Measurements from ENCODE around the gene CKLF. TPM values are rescaled to one million over a fixed set of nuclear protein-coding genes. Genes with fewer than 3 reads are reported as not detected.
A peak's percentile ranks its signal among the peaks of the same experiment; 100 is the strongest.

Gene CKLF
- total RNA-seq, 1 experiment from 2014 or later = 47.9 TPM

GRCh38 chr16:66521951-66522771 lies 30.2 kb upstream of the CKLF start:
- ATAC-seq = peak; percentile 94

DNA sequence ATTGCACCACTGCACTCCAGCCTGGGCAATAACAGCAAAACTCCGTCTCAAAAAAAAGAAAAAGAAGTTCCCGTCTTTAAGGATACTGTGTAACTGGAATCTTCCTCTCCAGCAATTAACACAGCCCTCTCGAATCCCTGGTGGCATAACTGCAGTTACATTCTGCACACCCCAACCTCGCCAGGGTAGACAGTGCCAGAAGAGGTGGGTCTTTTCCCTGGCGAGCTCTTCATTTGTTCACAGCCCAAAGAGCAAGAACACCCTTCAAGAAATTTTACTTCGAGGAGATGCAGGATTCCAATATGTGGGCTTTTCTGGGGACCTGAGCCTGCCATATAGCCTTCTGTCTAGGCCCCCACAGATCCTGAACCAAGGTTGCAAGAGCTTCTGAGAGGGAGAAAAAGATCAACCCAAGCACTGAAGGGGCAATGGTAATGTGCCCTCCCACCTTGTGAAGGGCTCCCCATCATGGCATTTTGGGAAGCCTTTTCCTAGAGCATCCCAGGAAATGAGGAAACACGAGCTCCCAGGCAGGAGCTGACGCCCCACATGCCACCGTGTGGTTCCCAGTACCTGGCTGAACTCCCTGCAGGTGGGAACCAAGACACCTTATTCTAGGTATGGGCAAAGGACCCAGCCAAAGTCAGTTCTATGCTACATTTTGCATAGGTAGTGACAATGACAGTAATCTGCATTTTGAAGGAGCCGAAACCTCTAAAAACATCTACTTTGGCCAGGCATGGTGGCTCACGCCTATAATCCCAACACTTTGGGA lies 29.4 kb upstream of the CKLF start:
- TSS peak; percentile 97 for BruUV-seq (replicated peaks)
- no peak for DNase-seq

More at GRCh38 chr16:66521951-66522771, 30.2 kb upstream of the CKLF start:
- Histone ChIP-seq H3K4me2 (ENCODE audit: low read length) (peak overlapping the region; percentile 66), H3K27ac (ENCODE audit: low read length) (peak overlapping the region; percentile 67), H3K27me3 (ENCODE audit: low read length) (no peaks in the 10 kb centered on the region), H3K79me2 (ENCODE audit: low read length) (no peaks in the 10 kb centered on the region), H3K9me3 (ENCODE audit: low read length) (no peaks in the 10 kb centered on the region), H3K9me2 (replicated peaks; ENCODE audit: low read length) (no peaks in the 10 kb centered on the region), H2AFZ (ENCODE audit: low read length) (no peak overlapping the region), H3K9ac (ENCODE audit: low read length) (no peak overlapping the region), H3K4me3 (ENCODE audit: low read length) (no peak overlapping the region), H3F3A (ENCODE audit: low read length, unreplicated experiment) (no peaks in the 10 kb centered on the region), H4K20me1 (ENCODE audit: low read length) (no peaks in the 10 kb centered on the region), H3K4me1 (ENCODE audit: insufficient read depth, low read length) (peaks cover 25% of the 10 kb centered on the region), H3K36me3 (ENCODE audit: low read depth, low read length) (no peaks in the 10 kb centered on the region)
- TF ChIP-seq EZH2phosphoT487 (IDR thresholded peaks at IDR 0.05; ENCODE audit: borderline replicate concordance, low read length) (0 out of 2 replicates have a peak, but pooled peaks have one; percentile 66), EZH2 (IDR thresholded peaks at IDR 0.05; ENCODE audit: low read length, unreplicated experiment) (no peak)
- TF ChIP-seq, protein P1, sequence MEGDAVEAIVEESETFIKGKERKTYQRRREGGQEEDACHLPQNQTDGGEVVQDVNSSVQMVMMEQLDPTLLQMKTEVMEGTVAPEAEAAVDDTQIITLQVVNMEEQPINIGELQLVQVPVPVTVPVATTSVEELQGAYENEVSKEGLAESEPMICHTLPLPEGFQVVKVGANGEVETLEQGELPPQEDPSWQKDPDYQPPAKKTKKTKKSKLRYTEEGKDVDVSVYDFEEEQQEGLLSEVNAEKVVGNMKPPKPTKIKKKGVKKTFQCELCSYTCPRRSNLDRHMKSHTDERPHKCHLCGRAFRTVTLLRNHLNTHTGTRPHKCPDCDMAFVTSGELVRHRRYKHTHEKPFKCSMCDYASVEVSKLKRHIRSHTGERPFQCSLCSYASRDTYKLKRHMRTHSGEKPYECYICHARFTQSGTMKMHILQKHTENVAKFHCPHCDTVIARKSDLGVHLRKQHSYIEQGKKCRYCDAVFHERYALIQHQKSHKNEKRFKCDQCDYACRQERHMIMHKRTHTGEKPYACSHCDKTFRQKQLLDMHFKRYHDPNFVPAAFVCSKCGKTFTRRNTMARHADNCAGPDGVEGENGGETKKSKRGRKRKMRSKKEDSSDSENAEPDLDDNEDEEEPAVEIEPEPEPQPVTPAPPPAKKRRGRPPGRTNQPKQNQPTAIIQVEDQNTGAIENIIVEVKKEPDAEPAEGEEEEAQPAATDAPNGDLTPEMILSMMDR (conservative IDR thresholded peaks at IDR 0.05; ENCODE audit: low read depth, low read length) = no peak
- intact Hi-C loops (cut with micrococcal nuclease) = loop anchor here (2.0 kb wide), 1 partner anchor 29 kb away; the partner anchor contains the start of gene TK2
- no TSS peak for BruUV-seq (replicated peaks)
- DNase-seq = peak; percentile 95
- ChIA-PET POLR2A (ENCODE audit: unreplicated experiment) (interaction anchor here (0.6 to 1.2 kb wide), 4 partner anchors 10 to 1041 kb away, joined by 3 to 12 read pairs (median 4); no protein-coding TSS in a partner anchor), CTCF (interaction anchor here (1.5 to 1.8 kb wide), 2 partner anchors 10 to 14 kb away, joined by 5 to 7 read pairs; no protein-coding TSS in a partner anchor)

More for the DNA sequence above, 29.4 kb upstream of the CKLF start:
- Histone ChIP-seq H4K20me1 (ENCODE audit: low read length) (no peaks in the 10 kb centered on the region), H3K9me3 (ENCODE audit: low read length) (no peaks in the 10 kb centered on the region), H3K27me3 (ENCODE audit: low read length) (no peaks in the 10 kb centered on the region), H3K36me3 (ENCODE audit: low read depth, low read length) (no peaks in the 10 kb centered on the region), H3K79me2 (ENCODE audit: low read length) (no peaks in the 10 kb centered on the region), H3K4me3 (ENCODE audit: low read length) (no peak overlapping the region), H3K4me2 (ENCODE audit: low read length) (no peak overlapping the region), H3F3A (ENCODE audit: low read length, unreplicated experiment) (no peaks in the 10 kb centered on the region), H3K9me2 (replicated peaks; ENCODE audit: low read length) (no peaks in the 10 kb centered on the region), H2AFZ (ENCODE audit: low read length) (no peak overlapping the region), H3K27ac (ENCODE audit: low read length) (peak overlapping the region; percentile 45), H3K4me1 (ENCODE audit: insufficient read depth, low read length) (peaks cover 17% of the 10 kb centered on the region), H3K9ac (ENCODE audit: low read length) (no peak overlapping the region)
- ChIA-PET CTCF (interaction anchor here (1.5 to 1.8 kb wide), 2 partner anchors 11 to 15 kb away, joined by 5 to 7 read pairs; no protein-coding TSS in a partner anchor), POLR2A (ENCODE audit: unreplicated experiment) (interaction anchor here (1.2 kb wide), 1 partner anchor 15 kb away, joined by 4 read pairs; no protein-coding TSS in a partner anchor)
- no peak for ATAC-seq
- intact Hi-C loops (cut with micrococcal nuclease) = loop anchor here (2.0 kb wide), 1 partner anchor 28 kb away; the partner anchor contains the start of gene TK2
- TF ChIP-seq, protein P1 (conservative IDR thresholded peaks at IDR 0.05; ENCODE audit: low read depth, low read length) = no peak
- TF ChIP-seq EZH2 (IDR thresholded peaks at IDR 0.05; ENCODE audit: low read length, unreplicated experiment) (no peak), EZH2phosphoT487 (IDR thresholded peaks at IDR 0.05; ENCODE audit: borderline replicate concordance, low read length) (no peak)
